Astrocyte of the cerebellum (primary cell): ENCODE measurements around the gene GFOD1.

Source experiments
- DNase-seq: peaks from one replicate; pipeline ENCODE4 v3.0.0-alpha.2; 2011; ENCODE audit warnings: low read depth
- H3K4me3 ChIP-seq: 2 replicates; pipeline ENCODE4 v1.5.1; 2011; ENCODE audit warnings: mild to moderate bottlenecking, low read depth, low read length, moderate library complexity
- in situ Hi-C: cut with HindIII; loops from 2 replicates; pipeline ENCODE4 v1.10.0; 2017; ENCODE audit warnings: low sequenced_read_pairs
- TF ChIP-seq, protein P1 (sequence below): IDR thresholded peaks from 2 replicates; pipeline ENCODE4 v1.5.1; 2012; ENCODE audit warnings: low read length, low read depth, moderate library complexity, mild to moderate bottlenecking; ENCODE audit errors: missing control alignments

GFOD1 gene

DNA sequence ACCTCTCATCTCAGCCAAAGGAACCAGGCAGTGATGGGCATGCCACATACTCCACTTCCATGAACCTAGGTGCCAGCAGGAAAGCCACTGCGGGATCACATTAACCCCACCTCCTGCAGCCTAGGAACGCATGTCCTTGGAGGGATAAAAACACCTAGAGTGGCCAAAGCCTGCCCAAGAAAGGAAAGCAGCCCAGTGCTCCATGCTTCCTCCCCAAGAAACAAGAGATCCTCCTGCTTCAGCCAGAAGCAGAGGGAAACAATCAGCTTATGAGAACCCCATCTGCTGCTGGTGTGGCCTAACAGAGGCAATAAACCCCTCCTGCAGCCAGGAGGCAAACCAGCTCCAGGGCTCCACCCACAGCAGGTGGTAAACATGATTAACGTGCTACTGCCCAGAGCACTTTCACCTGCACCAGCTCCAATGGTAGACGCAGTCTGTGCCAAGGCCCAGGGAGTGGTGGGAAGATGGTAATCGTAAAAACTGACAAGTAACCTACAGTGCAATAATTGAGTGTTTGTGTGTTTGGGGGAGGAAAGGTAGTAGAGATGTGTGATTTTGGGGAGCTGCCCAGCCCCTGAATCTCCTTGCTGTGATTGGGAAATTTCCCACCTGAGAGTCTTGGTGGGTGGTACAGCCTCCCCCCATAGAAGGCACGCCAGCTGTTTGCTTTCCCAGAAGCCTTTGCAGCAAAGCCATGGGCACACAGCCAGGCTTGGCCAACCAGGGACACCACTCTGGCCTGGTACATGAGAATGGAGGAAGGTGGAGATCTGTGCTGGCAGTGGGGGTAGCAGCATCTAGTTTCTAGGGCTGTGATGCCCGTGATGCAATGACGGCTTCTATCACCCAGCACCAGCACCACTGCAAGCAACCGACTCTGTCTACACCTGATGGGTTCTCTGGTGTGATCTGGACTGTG, 108.5 kb downstream of the GFOD1 start:
- TF ChIP-seq, protein P1, sequence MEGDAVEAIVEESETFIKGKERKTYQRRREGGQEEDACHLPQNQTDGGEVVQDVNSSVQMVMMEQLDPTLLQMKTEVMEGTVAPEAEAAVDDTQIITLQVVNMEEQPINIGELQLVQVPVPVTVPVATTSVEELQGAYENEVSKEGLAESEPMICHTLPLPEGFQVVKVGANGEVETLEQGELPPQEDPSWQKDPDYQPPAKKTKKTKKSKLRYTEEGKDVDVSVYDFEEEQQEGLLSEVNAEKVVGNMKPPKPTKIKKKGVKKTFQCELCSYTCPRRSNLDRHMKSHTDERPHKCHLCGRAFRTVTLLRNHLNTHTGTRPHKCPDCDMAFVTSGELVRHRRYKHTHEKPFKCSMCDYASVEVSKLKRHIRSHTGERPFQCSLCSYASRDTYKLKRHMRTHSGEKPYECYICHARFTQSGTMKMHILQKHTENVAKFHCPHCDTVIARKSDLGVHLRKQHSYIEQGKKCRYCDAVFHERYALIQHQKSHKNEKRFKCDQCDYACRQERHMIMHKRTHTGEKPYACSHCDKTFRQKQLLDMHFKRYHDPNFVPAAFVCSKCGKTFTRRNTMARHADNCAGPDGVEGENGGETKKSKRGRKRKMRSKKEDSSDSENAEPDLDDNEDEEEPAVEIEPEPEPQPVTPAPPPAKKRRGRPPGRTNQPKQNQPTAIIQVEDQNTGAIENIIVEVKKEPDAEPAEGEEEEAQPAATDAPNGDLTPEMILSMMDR, result no peak
- H3K4me3 ChIP-seq, result no peak overlapping the region
- DNase-seq, result no peak
- in situ Hi-C loops, result no loop called here

DNA sequence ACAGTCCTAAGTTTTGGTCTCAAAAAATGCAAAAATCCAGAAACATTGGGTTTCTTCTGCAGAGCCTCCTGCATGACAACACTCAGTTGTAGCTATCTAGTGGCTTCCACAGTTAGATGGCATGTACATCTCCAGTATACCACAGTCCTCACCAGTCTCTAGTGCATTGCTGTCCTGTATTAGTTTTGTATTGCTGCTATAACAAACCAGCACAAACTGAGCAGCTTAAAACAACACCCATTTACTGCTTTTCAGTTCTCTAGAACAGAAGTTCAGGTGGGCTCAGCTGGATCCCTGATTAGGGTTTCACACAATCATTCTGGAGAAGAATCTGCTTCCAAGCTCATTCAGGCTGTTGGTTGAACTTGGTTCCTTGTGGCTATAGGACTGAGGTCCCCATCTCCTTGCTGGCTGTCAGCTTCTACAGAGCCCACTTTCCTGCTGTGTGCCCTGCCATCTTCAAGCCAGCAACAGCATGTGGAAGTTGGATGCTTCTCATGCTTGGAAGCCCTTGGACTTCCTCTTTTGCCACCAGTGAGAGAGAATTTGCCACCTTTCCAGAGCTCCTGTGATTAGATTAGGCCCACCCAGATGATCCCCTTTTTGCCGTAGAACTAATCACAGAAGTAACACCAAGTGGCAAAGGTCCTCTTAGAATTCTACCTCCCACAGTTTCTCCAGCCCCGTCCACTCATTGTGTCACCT, 110.2 kb downstream of the GFOD1 start:
- TF ChIP-seq, protein P1, result no peak
- H3K4me3 ChIP-seq, result no peak overlapping the region
- no peak for DNase-seq
- in situ Hi-C loops, result no loop called here

DNA sequence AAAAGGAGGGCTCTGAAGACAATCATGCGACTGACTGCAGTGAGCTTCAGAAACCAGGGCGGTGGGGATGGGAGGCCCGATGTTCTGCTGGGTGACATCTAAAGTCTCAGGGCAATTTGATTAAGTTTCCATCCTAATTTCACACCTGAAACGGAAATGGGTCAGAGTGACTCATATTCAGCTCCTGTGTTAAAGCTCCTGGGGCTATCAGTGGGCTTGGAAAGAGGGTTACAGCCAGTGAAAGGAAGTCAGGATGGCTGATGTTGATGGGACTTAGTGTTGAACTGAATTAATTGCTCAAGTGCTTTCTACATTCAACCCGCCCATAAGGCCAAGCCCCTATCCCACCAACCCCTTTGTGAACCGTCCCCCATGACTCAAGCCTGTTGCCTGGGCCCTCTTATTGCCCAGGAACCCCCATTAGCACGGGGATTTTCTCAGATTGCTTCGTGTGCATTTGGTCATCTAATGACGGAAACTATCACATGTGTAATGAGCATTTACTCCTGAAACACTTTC, 112.0 kb downstream of the GFOD1 start:
- no peak for DNase-seq
- H3K4me3 ChIP-seq, result no peak overlapping the region
- TF ChIP-seq, protein P1, result no peak
- in situ Hi-C loops, result no loop called here

DNA sequence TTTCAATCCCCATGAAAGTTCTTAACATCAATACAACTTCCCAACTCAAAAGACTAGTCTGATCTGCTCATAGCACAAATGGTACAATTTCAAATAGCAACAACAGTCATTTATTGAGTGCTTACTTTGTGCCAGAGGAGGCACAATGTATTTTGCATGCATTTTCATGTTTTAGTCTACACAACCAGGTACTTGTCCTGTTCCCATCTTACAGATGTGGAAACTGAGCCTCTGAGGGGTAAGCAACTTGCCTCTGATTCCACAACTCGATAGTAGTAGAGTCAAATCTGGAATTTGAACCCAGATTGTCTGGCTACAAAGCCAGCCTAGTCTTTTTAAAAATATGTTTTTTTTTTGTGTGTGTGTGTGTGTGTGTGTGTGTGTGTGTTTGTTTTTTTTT, 113.5 kb downstream of the GFOD1 start:
- no peak for DNase-seq
- no peak overlapping the region for H3K4me3 ChIP-seq
- in situ Hi-C loops, result no loop called here
- TF ChIP-seq, protein P1, result no peak

DNA sequence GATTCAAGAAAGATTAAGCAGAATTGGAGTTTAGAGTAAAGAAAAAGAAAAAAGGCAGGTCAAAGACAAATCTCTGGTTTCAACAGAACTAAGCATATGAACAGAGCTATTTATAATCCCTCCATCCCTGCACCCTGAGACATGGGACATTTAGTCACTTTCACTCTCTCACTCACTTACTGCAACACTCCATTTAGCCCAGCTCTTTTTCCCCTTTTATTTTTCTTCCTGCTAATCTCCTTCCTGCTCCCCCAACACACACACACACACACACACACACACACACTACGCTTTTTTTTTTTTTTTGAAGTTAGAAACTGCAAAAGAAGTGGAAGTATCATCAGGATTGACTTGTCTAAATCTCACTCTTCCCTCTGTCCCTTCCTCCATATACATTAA, 113.9 kb downstream of the GFOD1 start:
- TF ChIP-seq, protein P1, result no peak
- in situ Hi-C loops, result no loop called here
- no peak overlapping the region for H3K4me3 ChIP-seq
- no peak for DNase-seq

DNA sequence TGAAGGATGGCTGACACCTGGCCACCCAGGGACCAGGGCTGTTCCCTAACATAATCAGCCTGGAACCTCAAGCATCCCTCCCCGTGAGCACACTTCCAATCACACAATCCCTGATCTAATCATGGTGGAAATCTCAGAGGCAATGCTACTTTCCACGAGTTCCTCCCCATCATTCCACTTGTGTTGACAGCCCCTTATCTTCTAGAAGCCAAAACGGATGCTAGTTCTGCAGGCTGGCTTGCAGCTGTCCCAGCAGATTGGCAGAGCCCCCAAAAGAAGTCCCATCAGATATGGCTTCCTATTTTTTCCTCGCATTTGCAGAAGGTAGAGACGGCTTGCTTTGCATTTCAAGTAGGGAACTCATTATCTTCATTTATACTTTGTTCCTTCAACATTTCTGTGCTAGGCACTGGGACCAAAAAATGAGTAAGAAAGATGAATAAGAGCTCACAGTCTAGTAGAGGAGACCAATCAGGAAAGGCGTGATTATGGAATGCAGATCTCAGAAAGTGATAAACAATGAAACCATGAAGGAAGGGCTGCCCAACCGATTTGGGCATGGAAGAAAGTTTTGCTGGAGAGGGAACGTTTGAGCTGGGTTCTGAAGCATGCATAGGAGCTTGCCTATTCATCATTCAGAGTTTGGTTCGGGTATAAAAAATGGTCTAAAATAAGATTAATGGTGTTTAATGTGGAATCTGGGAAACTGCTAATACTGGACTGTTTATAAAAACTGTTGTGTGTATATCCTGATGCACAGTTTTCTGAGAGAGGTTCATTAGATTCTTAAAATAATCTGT, 114.5 kb downstream of the GFOD1 start:
- in situ Hi-C loops, result no loop called here
- no peak overlapping the region for H3K4me3 ChIP-seq
- TF ChIP-seq, protein P1, result no peak
- no peak for DNase-seq
